Cardiac septum (tissue), 1 donor: ENCODE measurements around the gene PPP1R14C. TPM values are rescaled to one million over a fixed set of nuclear protein-coding genes. Genes with fewer than 3 reads are reported as not detected.

ENCODE experiments used
- DNase-seq: peaks from one replicate; pipeline ENCODE4 v3.0.0-alpha.2; 2020; ENCODE audit warnings: low spot score
- intact Hi-C: fragments of 100-400 bp; cut with DNase I; formaldehyde crosslinking; loops from one replicate; pipeline ENCODE4 v1.14.0; 2022
- total RNA-seq: library from RNA; stranded (reverse); fragmentation: NEBNext Ultra II Directional; extraction: Animal tissue kit (Norgen Biotek cat#: 25700); gene quantifications from one replicate; pipeline ENCODE4 v1.2.1, GENCODE V29; 2021
- donor health status: DM: no; HTN: no; CAD: no.

Gene PPP1R14C
- total RNA-seq, 1 donor from 2014 or later, result 91.5 TPM

DNA sequence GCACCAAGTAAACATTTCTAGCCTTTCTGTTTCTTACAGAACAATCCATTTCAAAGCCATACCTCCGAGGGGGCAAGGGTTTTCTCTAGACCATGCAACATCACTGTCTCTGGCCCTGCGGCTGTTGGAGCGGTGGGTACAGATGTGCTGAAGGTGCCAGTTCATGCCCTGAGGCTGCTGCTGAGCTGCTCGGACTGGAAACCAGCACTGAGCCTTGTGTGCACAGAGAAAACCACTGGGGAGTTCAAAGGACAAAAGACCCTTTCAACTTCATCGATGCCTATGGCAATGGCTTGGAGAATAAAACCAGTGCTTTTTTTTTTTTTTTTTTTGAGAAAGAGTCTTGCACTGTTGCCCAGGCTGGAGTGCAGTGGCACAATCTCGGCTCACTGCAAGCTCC is 132.6 kb downstream of the PPP1R14C start:
- intact Hi-C loops, result no loop called here
- no peak for DNase-seq

DNA sequence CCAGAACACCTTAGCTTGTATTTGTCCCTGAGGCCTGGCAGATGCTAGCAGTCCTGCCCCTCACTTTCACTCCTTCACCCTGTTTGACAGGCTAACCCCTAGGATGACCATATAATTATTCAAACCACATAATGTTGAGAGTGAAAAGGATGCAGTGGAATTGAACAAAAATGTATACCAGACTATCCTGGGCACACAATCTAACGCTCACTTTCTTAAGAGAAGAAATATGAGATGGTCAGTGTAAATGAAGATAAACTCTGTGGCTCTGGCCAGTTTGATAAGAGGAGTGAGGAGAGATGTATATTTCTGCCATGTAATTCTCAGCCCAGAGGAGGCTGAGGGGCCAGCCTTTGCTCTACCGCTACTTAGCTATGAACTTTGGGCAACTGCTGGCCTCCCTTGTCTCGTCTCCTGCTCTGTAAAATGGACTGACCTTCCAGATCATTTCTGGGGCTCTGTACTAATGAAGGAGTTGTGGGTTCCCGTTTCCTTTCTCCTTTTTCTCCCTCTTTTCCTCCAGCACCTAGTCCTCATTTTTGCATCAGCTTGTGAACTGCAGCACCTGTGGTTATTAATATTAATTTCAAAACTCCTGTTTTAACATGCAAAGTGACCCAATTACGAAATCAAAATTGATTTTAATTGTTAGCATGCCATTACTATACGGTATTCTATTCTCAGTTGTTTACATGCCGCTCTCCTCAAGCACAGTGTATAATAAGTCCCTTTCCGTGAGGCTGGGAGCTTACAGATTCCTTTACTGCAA is 133.5 kb downstream of the PPP1R14C start:
- DNase-seq, result no peak
- intact Hi-C loops, result no loop called here

DNA sequence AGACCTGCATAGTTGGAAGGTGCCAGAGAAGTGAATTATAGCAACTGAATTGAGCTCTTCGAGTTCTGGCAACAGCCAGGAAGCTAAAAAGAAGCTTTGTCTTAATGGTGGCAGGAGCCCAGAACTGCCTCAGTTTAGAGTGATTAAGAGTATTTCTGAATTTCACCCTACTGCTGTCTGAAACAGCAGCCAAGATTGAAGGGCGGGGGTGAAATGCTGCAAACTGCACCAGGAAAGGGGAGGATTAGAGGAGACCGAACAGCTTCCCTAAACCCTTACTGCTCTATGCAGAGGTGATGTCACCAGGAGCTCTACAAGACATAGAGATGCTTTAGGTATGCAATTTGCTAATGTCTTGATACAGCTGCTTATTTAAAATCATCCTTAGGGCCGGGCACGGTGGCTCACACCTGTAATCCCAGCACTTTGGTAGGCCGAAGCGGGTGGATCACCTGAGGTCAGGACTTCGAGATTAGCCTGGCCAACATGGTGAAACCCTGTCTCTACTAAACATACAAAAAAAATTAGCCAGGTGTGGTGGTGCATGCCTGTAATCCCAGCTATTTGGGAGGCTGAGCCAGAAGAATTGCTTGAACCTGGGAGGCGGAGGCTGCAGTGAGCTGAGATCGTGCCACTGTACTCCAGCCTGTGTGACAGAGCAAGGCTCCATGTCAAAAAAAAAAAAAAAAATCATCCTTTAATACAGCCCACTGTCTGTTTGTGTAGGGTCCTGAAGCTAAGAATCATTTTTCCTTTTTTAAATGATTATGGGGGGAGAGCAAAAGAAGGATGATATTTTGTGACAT is 134.3 kb downstream of the PPP1R14C start:
- intact Hi-C loops, result no loop called here
- DNase-seq, result no peak

DNA sequence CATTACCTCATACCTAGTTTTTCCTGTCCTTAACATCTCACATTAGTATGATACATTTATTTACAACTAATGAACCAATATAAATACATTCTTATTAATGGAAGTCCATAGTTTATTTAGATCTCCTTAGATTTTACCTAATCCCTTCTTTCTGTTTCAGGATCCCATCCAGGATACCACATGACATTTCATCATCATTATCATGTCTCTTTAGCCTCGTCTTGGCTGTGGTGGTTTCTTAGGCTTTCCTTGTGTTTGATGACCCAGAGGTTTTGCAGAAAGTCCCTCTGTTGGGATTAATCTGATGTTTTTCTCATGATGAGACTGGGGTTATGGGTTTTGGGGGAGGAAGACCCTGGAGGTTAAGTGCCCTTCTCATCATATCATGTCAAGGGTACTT is 136.7 kb downstream of the PPP1R14C start:
- no peak for DNase-seq
- intact Hi-C loops, result no loop called here

DNA sequence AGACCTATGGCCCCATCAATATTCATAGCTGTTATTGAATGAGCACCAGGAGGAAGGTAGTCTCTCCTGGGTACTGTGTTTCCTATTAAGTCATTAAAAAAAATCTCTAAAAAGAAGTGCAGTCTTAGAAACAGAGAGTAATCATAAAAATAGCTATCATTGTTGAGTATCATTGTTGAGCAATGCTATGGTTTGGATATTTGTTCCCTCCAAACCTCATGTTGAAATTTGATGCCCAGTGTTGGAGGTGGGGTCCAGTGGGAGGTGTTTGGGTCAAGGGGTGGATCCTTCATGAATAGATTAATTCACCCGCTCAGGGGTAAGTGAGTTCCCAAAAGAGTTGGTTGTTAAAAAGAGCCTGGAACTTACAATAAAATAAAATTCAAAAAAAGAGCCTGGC is 137.9 kb downstream of the PPP1R14C start:
- intact Hi-C loops, result no loop called here
- no peak for DNase-seq

DNA sequence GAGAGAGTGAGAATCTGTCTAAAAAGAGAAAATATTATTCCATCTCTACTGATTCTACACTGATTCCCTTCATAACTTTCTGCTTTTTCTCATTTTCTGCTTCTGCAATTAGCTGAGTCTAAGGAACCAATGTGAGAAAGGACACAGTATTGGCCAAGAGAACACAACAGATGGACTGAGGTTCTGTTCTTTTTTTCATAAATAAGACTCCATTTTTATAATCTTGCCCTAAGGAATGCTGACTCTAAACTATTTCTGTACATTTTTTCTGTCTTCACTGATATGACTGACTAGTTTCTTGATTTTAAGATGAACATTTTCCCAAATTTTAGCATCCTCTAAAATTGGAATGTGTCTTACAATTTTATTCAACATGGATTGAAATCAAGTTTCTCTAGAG is 138.9 kb downstream of the PPP1R14C start:
- no peak for DNase-seq
- intact Hi-C loops, result no loop called here

DNA sequence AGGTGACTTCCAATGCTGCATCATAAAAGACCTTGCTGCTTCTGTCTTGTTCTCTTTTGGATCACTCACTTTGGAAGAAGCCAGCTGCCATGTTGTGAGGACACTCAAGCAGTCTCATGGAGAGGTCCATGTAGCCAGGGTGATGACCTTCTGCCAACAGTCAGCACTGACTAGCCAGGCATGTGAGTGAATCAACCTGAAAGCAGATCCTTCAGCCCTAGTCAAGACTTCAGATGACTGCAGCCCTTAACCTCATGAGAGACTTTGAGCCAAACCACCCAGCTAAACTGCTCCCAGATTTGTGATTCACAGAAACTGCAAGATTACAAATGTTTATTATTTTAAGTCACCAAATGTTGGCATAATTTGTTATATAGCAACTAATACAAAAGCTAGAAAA is 140.0 kb downstream of the PPP1R14C start:
- no peak for DNase-seq

DNA sequence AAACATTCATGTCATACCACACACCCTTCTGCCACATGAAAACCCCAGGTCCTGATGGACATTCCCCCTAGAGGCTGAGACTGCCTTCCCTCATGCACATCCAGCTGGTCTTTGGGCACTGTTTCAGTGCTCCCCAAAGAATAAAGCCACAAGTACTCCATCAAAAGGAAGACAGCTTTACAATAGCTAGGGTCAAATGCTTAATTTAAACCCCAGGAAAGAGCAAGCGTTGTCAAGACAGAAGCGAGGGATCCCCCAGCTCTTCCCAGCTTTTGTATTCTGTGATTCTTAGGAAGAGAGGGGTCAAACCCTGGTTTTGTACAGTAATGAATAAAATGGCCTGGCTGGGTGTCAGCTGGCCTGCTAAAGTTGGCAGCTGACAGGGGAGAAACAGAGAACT is 143.6 kb downstream of the PPP1R14C start:
- intact Hi-C loops, result no loop called here

More for the DNA sequence above, 140.0 kb downstream of the PPP1R14C start:
- intact Hi-C loops, result no loop called here

DNA sequence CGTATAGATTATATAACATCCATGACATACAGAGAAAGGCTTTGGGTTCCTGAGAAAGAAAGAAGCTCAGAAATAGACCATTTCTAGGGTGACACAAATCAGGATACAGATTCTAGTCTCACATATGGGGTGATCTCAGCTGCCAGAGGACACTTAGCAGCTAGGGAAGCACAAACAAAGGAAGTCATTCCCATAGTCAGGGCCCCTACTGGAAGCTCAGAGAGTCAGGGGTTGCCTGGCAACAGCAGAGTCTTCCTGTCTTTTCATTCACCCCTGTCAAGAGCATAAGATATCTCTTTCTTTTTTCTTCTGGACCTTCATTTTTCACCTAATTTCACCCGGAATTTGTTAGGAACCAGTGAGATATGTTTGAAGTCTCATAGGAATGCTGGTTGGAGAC is 144.1 kb downstream of the PPP1R14C start:
- no peak for DNase-seq
- intact Hi-C loops, result no loop called here

More for the DNA sequence above, 143.6 kb downstream of the PPP1R14C start:
- DNase-seq, result no peak

DNA sequence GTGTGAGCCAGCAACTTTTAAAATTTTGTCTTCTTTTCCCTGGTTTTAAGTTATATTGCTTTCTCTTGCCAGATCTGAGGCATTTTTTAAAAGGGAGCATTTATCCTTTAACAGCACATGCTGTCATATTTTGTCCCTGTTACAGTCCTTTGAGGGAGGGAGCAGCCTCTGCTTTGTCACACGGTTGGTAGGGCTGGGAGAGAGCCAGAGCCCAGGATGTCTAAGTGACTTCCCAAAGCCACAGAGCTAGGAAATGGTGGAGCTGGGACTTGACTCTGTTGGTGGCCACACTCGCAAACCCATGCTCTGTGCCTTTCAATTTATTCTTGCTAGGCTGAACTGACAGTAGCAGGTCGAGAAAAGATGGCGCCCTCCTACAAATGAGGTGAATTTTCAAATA is 145.6 kb downstream of the PPP1R14C start:
- no peak for DNase-seq
- intact Hi-C loops, result no loop called here

DNA sequence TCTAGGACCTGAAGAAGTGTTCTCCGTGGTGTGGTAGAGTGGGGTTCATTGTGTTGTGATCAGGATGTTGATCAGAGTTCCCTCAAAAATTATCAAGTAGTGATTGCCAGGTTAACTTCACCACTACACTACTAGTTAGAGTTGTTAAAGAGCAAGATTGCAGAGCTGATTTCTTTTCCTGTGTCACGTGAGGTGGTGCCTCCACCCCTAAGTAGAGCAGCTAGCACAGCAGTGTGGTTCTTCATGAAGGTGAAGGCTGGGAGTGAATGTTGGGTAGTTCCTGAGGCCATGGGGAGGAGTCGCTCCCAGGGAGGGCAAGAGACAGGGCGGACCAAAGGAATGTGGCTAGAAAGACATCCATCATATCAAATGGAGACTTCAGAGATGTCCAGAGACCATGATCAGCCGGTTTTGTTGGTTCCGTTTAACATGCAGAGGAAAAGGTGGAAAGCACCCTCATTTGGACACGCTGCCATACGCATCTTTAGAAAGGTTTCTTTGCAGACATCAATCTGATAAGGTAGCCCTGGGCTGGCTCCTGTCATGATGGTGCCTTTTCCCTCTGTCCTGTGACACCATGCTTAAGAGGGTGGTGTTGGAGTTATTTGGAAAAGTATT is 146.7 kb downstream of the PPP1R14C start:
- intact Hi-C loops, result no loop called here
- no peak for DNase-seq

DNA sequence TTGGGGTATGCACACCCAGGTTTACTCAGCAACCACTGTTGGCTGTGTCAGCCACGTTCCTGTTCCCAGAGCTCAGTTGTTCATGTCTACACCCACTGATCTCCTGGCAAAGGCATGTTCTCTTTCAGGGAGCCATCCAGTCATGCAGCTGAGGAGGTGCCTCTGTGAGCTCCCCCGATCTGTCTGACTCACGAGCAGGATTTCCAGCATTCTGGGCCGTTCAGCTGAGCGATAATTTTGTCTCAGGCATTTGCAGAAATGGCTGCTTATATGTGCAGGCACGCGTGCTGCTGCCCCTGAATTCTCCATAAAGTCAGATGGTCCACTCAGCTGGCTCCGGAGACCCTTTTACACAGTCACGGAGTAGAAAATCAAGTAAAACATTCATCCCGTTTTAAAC is 147.6 kb downstream of the PPP1R14C start:
- DNase-seq, result no peak
- intact Hi-C loops, result no loop called here

DNA sequence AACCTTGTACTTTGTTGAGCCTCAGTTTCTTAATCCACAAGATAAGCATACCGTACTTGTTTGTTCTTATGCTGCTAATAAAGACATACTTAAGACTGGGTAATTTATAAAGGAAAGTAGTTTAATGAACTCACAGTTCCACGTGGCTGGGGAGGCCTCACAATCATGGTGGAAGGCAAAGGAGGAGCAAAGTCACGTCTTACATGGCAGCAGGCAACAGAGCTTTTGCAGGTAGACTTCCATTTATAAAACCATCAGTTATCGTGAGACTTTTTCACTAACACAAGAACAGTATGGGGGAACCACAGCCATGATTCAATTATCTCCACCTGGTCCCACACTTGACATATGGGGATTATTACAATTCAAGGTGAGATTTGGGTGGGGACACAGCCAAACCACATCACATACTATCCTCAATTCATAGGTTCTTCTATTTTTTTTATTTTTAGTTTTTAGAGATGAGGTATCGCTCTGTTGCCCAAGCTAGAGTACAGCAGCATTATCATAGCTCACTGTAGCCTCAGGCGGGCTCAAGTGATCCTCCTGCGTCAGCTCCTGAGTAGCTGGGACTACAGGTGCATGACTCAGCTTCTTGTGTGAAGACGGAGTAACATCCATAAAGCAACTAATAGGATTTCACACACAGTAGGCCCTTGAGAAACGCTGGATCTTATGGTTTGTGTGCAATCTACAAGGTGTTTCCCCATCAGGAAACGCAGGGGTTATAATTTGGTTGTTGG is 149.3 kb downstream of the PPP1R14C start:
- intact Hi-C loops, result no loop called here
- DNase-seq, result no peak

DNA sequence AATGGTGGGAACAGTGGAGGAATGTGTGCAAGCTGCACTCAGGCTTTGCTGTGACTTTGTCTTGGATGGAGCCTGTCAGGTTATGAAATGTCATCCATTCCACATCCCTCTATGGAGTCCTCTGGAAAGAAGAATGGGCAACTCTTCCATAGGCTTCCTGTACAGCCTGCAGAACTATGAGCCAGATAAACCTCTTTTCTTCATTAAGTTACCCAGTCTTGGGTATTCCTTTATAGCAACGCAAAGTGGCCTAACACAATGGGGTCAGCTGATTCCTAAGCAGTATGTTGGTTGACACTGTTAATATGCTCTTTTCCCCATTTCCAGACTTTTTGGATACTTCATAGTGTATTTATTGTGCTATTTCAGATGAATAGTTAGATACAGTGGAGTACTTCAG is 150.2 kb downstream of the PPP1R14C start:
- intact Hi-C loops, result no loop called here
- DNase-seq, result no peak

DNA sequence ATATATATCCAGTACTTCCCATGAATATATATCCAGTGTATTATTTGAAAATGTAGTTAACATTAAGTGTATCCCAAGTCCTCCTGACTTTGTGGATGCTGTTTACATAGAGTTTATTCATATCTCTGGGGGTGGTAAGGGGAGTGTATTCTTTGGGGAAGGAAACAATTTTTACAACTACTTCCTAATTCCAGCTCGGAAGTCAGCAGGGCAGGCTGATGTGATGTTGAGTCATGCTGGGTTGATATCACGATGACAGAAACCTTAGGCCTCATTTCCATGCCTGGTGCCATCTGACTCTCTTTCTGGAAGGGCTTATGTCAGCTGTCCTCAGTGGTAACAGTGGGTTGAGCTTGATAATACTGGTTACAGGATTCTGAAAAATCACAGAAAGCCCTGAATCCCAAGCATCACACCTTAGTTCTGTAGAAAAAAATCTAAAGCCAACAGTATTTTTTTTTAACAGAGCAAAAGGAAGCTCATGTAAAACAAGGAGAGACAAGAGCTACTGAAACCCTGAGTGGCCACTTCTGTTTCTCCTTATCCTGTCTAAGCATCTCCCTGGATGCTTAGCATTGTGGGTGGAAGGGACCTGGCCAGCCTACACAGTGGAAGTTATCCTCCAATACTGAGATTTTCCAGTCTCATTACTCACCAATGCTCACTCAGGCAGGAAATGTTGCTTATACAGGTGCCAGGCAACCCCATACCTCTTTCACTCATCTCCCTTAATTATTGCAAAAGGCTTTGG is 150.8 kb downstream of the PPP1R14C start:
- no peak for DNase-seq
- intact Hi-C loops, result no loop called here

DNA sequence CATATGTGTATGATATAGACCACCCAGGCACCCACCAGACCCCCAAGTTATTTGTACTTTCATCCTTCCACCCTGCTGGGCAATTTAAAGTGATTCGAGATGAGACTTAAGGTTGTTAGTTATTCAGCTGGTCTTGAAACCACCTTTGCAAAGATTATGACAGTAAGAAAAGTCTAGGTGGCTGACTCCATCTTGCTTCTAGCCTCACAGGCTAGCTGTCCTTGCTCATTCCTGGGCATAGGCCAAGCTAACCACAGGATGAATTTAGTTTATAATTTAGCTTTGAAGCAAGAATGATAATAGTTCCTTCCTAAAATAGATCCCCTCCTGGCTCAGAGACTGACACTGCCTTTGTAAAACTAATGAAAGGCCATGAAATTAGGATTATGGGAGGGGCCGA is 154.0 kb downstream of the PPP1R14C start:
- intact Hi-C loops, result no loop called here
- DNase-seq, result no peak

DNA sequence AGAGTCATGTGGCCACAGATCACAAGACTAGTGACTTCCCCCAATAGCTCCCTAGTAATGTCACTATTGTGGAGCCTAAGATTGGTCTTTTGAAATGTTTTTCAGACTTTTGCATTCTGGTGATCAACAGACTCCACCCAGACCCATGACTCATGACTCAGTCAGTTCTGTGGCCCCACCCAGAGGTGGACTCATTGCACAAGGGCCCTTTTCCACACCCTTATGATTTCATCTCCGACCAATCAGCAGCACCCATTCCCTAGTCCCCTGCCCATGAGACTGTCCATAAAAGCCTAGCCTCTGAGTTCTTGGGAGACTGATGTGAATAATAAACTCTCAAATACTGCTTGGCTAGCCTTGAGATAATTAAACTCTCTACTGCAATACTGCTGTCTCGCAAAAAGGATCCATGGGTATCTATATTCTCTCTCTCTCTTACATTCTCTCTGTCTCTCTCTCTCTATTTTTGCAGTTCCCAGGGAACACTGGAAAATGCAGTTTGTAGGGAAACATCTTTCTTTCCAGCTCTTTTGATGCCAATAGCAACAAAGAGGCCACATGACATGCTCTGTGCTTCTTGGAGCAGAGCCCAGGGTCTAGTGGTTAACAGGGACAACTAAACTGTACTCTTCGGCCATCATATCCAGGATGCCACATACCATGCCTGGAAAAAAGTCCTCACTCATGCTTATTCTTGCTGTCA is 154.6 kb downstream of the PPP1R14C start:
- DNase-seq, result no peak
- intact Hi-C loops, result no loop called here

DNA sequence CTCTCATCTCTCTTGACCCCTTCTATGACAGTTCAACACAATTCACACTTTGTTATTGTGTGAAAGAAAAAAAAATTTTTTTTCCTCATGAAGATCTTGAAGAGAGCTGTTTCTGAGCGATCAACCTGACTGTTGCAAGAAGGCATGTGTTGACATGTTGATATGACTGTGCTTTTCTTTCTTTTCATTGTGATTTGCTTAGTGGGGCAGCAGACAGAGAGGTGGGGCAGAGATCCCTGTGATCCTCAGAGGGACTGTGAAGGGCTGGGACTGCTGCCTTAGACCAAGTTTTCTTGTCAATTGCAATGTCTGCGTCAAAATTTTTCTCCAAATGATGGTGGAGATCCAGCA is 155.2 kb downstream of the PPP1R14C start:
- intact Hi-C loops, result no loop called here

DNA sequence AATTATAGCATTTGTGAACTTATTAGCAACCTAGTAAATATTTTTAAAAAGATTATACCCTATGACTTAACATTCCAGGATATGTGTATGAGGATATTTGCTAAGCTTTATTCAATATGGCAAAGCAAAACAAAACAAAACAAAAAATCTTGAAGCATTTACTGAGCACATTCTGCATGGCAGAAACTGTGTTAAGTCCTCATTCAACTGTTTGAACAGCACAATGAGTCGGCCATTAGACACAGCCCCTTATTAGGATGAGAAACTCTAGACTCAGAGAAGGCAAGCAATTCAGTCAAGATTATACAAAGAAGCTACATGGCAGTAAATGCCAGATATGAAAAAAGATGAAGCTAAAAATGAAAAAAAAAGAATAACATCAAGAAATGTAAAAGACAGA is 155.8 kb downstream of the PPP1R14C start:
- no peak for DNase-seq
- intact Hi-C loops, result no loop called here

More for the DNA sequence above, 155.2 kb downstream of the PPP1R14C start:
- DNase-seq, result no peak
